Neutrophil (primary cell): Measurements from ENCODE around the gene TMEM170A.
A peak's percentile ranks its signal among the peaks of the same experiment; 100 is the strongest.

Experiments used
- H3K27ac ChIP-seq: fragments of 200-600 bp; sonication (generic); 2 replicates; pipeline ENCODE4 v1.5.1; 2016; ENCODE audit warnings: mild to moderate bottlenecking, moderate library complexity
- H3K27me3 ChIP-seq: fragments of 200-600 bp; sonication (generic); 2 replicates; pipeline ENCODE4 v1.6.0; 2016; ENCODE audit warnings: mild to moderate bottlenecking
- H3K36me3 ChIP-seq: fragments of 200-600 bp; sonication (generic); 2 replicates; pipeline ENCODE4 v1.5.1; 2017
- H3K4me1 ChIP-seq, 2 experiments: fragments of 200-600 bp in 1 of 2; sonication (generic) in 1 of 2; 1 replicate in 1 of 2; 2 replicates in 1 of 2; pipeline versions ENCODE4 v1.5.1 to v1.6.1; 2013 to 2016; ENCODE audit warnings: low read depth in 1 of 2, low read length in 1 of 2, mild to moderate bottlenecking in 1 of 2, moderate library complexity in 1 of 2; ENCODE audit not compliant: control insufficient read depth in 1 of 2, insufficient read depth in 1 of 2
- H3K4me3 ChIP-seq, 2 experiments: fragments of 200-600 bp in 1 of 2; sonication (generic) in 1 of 2; 1 replicate in 1 of 2; 2 replicates in 1 of 2; pipeline ENCODE4 v1.5.1; 2013 to 2016; ENCODE audit warnings: low read depth in 1 of 2, low read length in 1 of 2, mild to moderate bottlenecking in 1 of 2, moderate library complexity in 1 of 2
- H3K9me3 ChIP-seq: fragments of 200-600 bp; sonication (generic); 2 replicates; pipeline ENCODE4 v1.5.1; 2016
- CTCF ChIP-seq: fragments of 200-600 bp; sonication (generic); IDR thresholded peaks from 2 replicates; pipeline ENCODE4 v1.5.1; 2016; ENCODE audit warnings: antibody characterized with exemption

Gene TMEM170A

GRCh38 chr16:75452464-75453190, 11.9 kb downstream of the TMEM170A start:
- peaks cover 14% of the 10 kb centered on the region for H3K36me3 ChIP-seq
- no peak overlapping the region for H3K27ac ChIP-seq
- TF ChIP-seq CTCF, result no peak
- no peaks in the 10 kb centered on the region for H3K4me1 ChIP-seq
- H3K27me3 ChIP-seq, result no peaks in the 10 kb centered on the region
- no peak overlapping the region for H3K4me3 ChIP-seq
- no peaks in the 10 kb centered on the region for H3K9me3 ChIP-seq

- Histone ChIP-seq H3K27me3 (no peaks in the 10 kb centered on the region), H3K4me3 (no peak overlapping the region), H3K36me3 (peaks cover 12% of the 10 kb centered on the region), H3K9me3 (no peaks in the 10 kb centered on the region), H3K27ac (no peak overlapping the region), H3K4me1 (no peaks in the 10 kb centered on the region)
- no peak for TF ChIP-seq CTCF
Measured at GRCh38 chr16:75446416-75446815, 18.1 kb downstream of the TMEM170A start.

GRCh38 chr16:75445298-75445697, 19.2 kb downstream of the TMEM170A start:
- no peak for TF ChIP-seq CTCF
- no peaks in the 10 kb centered on the region for H3K4me1 ChIP-seq
- H3K4me3 ChIP-seq, result no peak overlapping the region
- no peaks in the 10 kb centered on the region for H3K9me3 ChIP-seq
- no peaks in the 10 kb centered on the region for H3K27me3 ChIP-seq
- no peak overlapping the region for H3K27ac ChIP-seq
- H3K36me3 ChIP-seq, result peaks cover under 1% of the 10 kb centered on the region

DNA sequence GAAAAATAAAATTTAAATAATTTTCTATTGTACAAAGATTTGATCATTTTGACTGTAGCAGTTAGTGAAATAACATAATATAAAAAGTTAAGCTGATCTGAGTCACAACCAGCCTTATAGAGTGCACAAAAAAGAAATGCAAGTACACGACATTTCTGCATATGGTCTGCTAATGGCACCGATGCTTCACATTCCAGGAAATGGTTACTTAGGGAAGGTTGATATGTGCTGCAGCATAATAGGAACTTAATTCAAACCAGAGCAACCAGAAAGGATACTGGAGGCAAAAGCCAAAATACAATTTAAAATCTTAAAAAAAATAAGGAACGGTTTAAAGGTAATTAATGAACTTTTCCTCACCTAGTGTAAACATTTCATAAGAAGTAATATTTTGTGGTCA, 21.2 kb downstream of the TMEM170A start:
- TF ChIP-seq CTCF, result no peak
- no peak overlapping the region for H3K27ac ChIP-seq
- no peaks in the 10 kb centered on the region for H3K4me1 ChIP-seq
- H3K9me3 ChIP-seq, result no peaks in the 10 kb centered on the region
- no peaks in the 10 kb centered on the region for H3K27me3 ChIP-seq
- H3K36me3 ChIP-seq, result no peaks in the 10 kb centered on the region
- H3K4me3 ChIP-seq, result no peak overlapping the region

DNA sequence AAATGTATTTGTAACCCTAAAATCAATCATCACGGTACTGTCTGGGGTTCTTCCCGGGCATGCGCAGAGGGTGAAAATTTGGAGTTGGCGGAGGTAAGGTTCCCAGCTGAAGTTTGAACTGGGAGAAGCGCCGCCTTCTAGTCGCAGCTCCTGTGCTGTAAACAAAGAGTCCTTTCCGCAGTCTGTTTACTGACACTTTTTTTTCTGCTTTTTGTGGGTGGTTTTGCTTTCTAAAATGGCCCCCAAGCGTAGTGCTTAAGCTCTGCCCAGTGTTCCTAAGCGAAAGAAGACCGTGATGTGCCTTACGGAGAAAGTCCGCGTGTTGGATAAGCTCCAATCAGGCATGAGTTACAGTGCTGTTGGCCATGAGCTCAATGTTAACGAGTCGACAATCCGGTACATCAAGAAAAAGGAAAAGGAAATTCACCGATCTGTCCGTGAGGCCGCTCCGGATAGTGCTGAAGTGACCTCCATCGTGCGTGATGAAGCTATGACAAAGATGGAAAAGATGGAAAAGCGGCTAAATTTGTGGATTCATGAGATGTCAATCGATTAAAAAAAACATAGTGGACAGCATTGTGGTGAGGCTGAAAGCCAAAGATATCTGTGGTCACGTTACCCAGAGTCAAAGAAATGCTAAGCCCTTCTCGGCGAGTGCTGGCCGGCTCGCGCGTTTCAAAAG, 30.6 kb downstream of the TMEM170A start:
- H3K36me3 ChIP-seq, result no peaks in the 10 kb centered on the region
- H3K27me3 ChIP-seq, result no peaks in the 10 kb centered on the region
- H3K4me1 ChIP-seq, result peaks cover 16 to 18% of the 10 kb centered on the region in 2 experiments
- H3K9me3 ChIP-seq, result no peaks in the 10 kb centered on the region
- peak overlapping the region; percentile 83 to 84 for H3K4me3 ChIP-seq
- no peak for TF ChIP-seq CTCF
- H3K27ac ChIP-seq, result peak overlapping the region; percentile 83
